Left hindlimb (tissue), 1 donor: ENCODE results near the gene SDK2.
A peak's percentile ranks its signal among the peaks of the same experiment; 100 is the strongest.

Experiments used
- DNase-seq: peaks from one replicate; pipeline ENCODE4 v3.0.0-alpha.2; 2018

Gene SDK2

GRCh38 chr17:73644145-73645049 lies at the start of gene SDK2:
SDK2 (minus strand) TSS chr17:73644445; CDS start chr17:73644088, 357 bp downstream.
- peak; percentile 58 for DNase-seq

- no peak for DNase-seq
These were observed 48.8 kb upstream of the SDK2 start for GRCh38 chr17:73693071-73693470.

- DNase-seq = no peak
These were observed 47.1 kb upstream of the SDK2 start for GRCh38 chr17:73691321-73691766.

GRCh38 chr17:73690676-73691075 lies 46.4 kb upstream of the SDK2 start:
- no peak for DNase-seq

- no peak for DNase-seq
These were observed 45.5 kb upstream of the SDK2 start for GRCh38 chr17:73689596-73690275.

GRCh38 chr17:73686961-73687360 lies 42.7 kb upstream of the SDK2 start:
- DNase-seq = no peak

GRCh38 chr17:73686126-73686525 lies 41.9 kb upstream of the SDK2 start:
- no peak for DNase-seq

GRCh38 chr17:73684183-73684582 lies 39.9 kb upstream of the SDK2 start:
- DNase-seq = no peak

- no peak for DNase-seq
These were observed 39.5 kb upstream of the SDK2 start for GRCh38 chr17:73683771-73684170.

GRCh38 chr17:73681946-73682345 lies 37.7 kb upstream of the SDK2 start:
- no peak for DNase-seq

- DNase-seq = no peak
These were observed 35.2 kb upstream of the SDK2 start for GRCh38 chr17:73679476-73679875.

- DNase-seq = no peak
These were observed 34.8 kb upstream of the SDK2 start for GRCh38 chr17:73678999-73679398.

- no peak for DNase-seq
These were observed 25.5 kb upstream of the SDK2 start for GRCh38 chr17:73669771-73670170.

GRCh38 chr17:73667181-73667959 lies 23.1 kb upstream of the SDK2 start:
- DNase-seq = no peak

GRCh38 chr17:73663614-73664013 lies 19.4 kb upstream of the SDK2 start:
- no peak for DNase-seq

- DNase-seq = no peak
These were observed 16.1 kb upstream of the SDK2 start for GRCh38 chr17:73660366-73660765.

- no peak for DNase-seq
These were observed 14.7 kb upstream of the SDK2 start for GRCh38 chr17:73658821-73659515.

GRCh38 chr17:73657473-73658116 lies 13.3 kb upstream of the SDK2 start:
- no peak for DNase-seq

- no peak for DNase-seq
These were observed 10.0 kb upstream of the SDK2 start for GRCh38 chr17:73654241-73654640.

GRCh38 chr17:73653810-73654209 lies 9.6 kb upstream of the SDK2 start:
- DNase-seq = no peak

- DNase-seq = no peak
These were observed 8.7 kb upstream of the SDK2 start for GRCh38 chr17:73652886-73653480.
